NCI-H446 (cell line): ENCODE measurements around the gene CALD1.

Experiments used
- DNase-seq, 2 experiments: peaks; one replicate each; lab custom pipeline; 2025; lab: John Stamatoyannopoulos, UW

The CALD1 gene

GRCh38 chr7:134761266-134761665 is 18.2 kb upstream of the CALD1 start:
- no peak for DNase-seq

GRCh38 chr7:134763960-134764359 is 15.5 kb upstream of the CALD1 start:
- DNase-seq, result no peak

GRCh38 chr7:134764365-134764764 is 15.1 kb upstream of the CALD1 start:
- no peak for DNase-seq

GRCh38 chr7:134766779-134767519 is 12.5 kb upstream of the CALD1 start:
- no peak for DNase-seq

GRCh38 chr7:134767520-134768168 is 11.8 kb upstream of the CALD1 start:
- no peak for DNase-seq

GRCh38 chr7:134768243-134768642 is 11.2 kb upstream of the CALD1 start:
- DNase-seq, result no peak

GRCh38 chr7:134770676-134771075 is 8.8 kb upstream of the CALD1 start:
- DNase-seq, result no peak

GRCh38 chr7:134771111-134771510 is 8.3 kb upstream of the CALD1 start:
- no peak for DNase-seq

GRCh38 chr7:134771889-134772288 is 7.5 kb upstream of the CALD1 start:
- no peak for DNase-seq

GRCh38 chr7:134772401-134772800 is 7.0 kb upstream of the CALD1 start:
- no peak for DNase-seq

GRCh38 chr7:134773164-134773563 is 6.3 kb upstream of the CALD1 start:
- no peak for DNase-seq

GRCh38 chr7:134774119-134774518 is 5.3 kb upstream of the CALD1 start:
- DNase-seq, result no peak

GRCh38 chr7:134777470-134777869 is 2.0 kb upstream of the CALD1 start:
- no peak for DNase-seq

GRCh38 chr7:134777908-134778580 is 1.4 kb upstream of the CALD1 start:
- no peak for DNase-seq

GRCh38 chr7:134779741-134780065 is 269 bp downstream of the CALD1 start:
- DNase-seq, result no peak

GRCh38 chr7:134780166-134780828 is 863 bp downstream of the CALD1 start:
- no peak for DNase-seq

GRCh38 chr7:134781171-134781570 is 1.7 kb downstream of the CALD1 start:
- no peak for DNase-seq

- no peak for DNase-seq
Measured at GRCh38 chr7:134782121-134782623, 2.7 kb downstream of the CALD1 start.

- DNase-seq, result no peak
Measured at GRCh38 chr7:134783294-134784069, 4.0 kb downstream of the CALD1 start.

GRCh38 chr7:134784251-134785049 is 5.0 kb downstream of the CALD1 start:
- no peak for DNase-seq

- DNase-seq, result no peak
Measured at GRCh38 chr7:134785842-134786241, 6.4 kb downstream of the CALD1 start.
